HCT116 (cell line): Measurements from ENCODE around the gene CBLC. TPM values are rescaled to one million over a fixed set of nuclear protein-coding genes. Genes with fewer than 3 reads are reported as not detected.

Source experiments
- ATAC-seq: fragments of 200-7000 bp; cut with Tn5 transposase; 2 replicates; pipeline ENCODE4 v1.9.1; 2020; ENCODE audit warnings: mild to moderate bottlenecking, moderate library complexity
- BruUV-seq: library from RNA; stranded (reverse); fragments of 400-500 nt; replicated peaks from 2 replicates; lab custom pipeline; 2021; lab: Mats Ljungman, UMichigan
- CTCF ChIA-PET: fragments of 300-600 bp; sonication (Branson Sonifier 250); formaldehyde crosslinking; loops from one replicate; lab custom pipeline; 2021; ENCODE audit warnings: antibody characterized with exemption; lab: Charles Lee
- POLR2A ChIA-PET: fragments of 300-600, 350-600 bp; sonication (Branson Sonifier 250); formaldehyde crosslinking; loops from one replicate; lab custom pipeline; 2021; ENCODE audit warnings: antibody characterized with exemption; lab: Charles Lee
- RAD21 ChIA-PET, 2 experiments: fragments of 300-600 bp; sonication (Branson Sonifier 250); formaldehyde crosslinking; loops; one replicate each; lab custom pipeline; 2023; ENCODE audit warnings: low total read pairs in 2 of 2; ENCODE audit not compliant: uncharacterized antibody in 2 of 2, unreplicated experiment in 2 of 2, low non-redundant PET in 1 of 2; lab: Charles Lee
- DNase-seq: peaks from one replicate; pipeline ENCODE4 v3.0.0-alpha.2; 2010; ENCODE audit warnings: low read depth, low spot score
- H2AFZ ChIP-seq: fragments of 200-600 bp; shearing (Covaris generic), sonication (generic); 2 replicates; pipeline ENCODE4 v1.6.1; 2017; ENCODE audit warnings: low read depth, mixed run types, mixed read lengths, antibody characterized with exemption, low read length; ENCODE audit not compliant: poor library complexity, severe bottlenecking
- H3K27ac ChIP-seq: 2 replicates; pipeline ENCODE4 v1.5.1; 2012; ENCODE audit warnings: low read depth, low read length
- H3K27me3 ChIP-seq: fragments of 200-600 bp; sonication (generic); 2 replicates; pipeline ENCODE4 v1.6.1; 2016; ENCODE audit warnings: mixed run types, low read length, mixed read lengths; ENCODE audit not compliant: insufficient read depth
- H3K36me3 ChIP-seq, 2 experiments: fragments of 200-500 bp in 1 of 2; fragments of 200-600 bp in 1 of 2; sonication (Bioruptor generic) in 1 of 2; sonication (generic) in 1 of 2; 2 replicates each; pipeline versions ENCODE4 v1.5.1 to v1.6.1; 2014 to 2016; ENCODE audit warnings: low read length in 2 of 2, inconsistent platforms in 1 of 2, mixed read lengths in 1 of 2, mixed run types in 1 of 2; ENCODE audit not compliant: insufficient read depth in 2 of 2, control insufficient read depth in 1 of 2
- H3K4me1 ChIP-seq, 2 experiments: fragments of 200-600 bp in 1 of 2; sonication (generic) in 1 of 2; 2 replicates each; pipeline versions ENCODE4 v1.5.1 to v1.6.1; 2012 to 2017; ENCODE audit warnings: low read length in 2 of 2, inconsistent platforms in 1 of 2, mild to moderate bottlenecking in 1 of 2, mixed read lengths in 1 of 2, mixed run types in 1 of 2, moderate library complexity in 1 of 2; ENCODE audit not compliant: insufficient read depth in 2 of 2, control insufficient read depth in 1 of 2
- H3K4me2 ChIP-seq: fragments of 200-600 bp; sonication (generic); 2 replicates; pipeline ENCODE4 v1.6.1; 2017; ENCODE audit warnings: mixed run types, low read length, mixed read lengths
- H3K4me3 ChIP-seq, 2 experiments: fragments of 200-600 bp in 1 of 2; sonication (generic) in 1 of 2; replicated peaks in 1 of 2; 2 replicates each; pipeline ENCODE4 v1.5.1; 2011 to 2016; ENCODE audit warnings: low read length in 2 of 2, control low read depth in 1 of 2, low read depth in 1 of 2, mild to moderate bottlenecking in 1 of 2, mixed read lengths in 1 of 2, mixed run types in 1 of 2
- H3K79me2 ChIP-seq: fragments of 200-600 bp; sonication (generic); 2 replicates; pipeline ENCODE4 v1.6.1; 2017; ENCODE audit warnings: mild to moderate bottlenecking, mixed run types, low read length, moderate library complexity, mixed read lengths; ENCODE audit not compliant: insufficient read depth
- H3K9ac ChIP-seq: fragments of 200-600 bp; sonication (generic); 2 replicates; pipeline ENCODE4 v1.6.1; 2016; ENCODE audit warnings: low read length, mixed read lengths
- H3K9me2 ChIP-seq: fragments of 200-600 bp; sonication (generic), shearing (Covaris generic); 2 replicates; pipeline ENCODE4 v1.6.1; 2017; ENCODE audit warnings: mixed run types, mild to moderate bottlenecking, moderate library complexity; ENCODE audit not compliant: insufficient read depth
- H3K9me3 ChIP-seq, 2 experiments: fragments of 200-500 bp in 1 of 2; fragments of 200-600 bp in 1 of 2; sonication (Bioruptor generic) in 1 of 2; sonication (generic) in 1 of 2; 2 replicates each; pipeline ENCODE4 v1.6.1; 2014 to 2017; ENCODE audit warnings: low read length in 2 of 2, mixed read lengths in 2 of 2, inconsistent platforms in 1 of 2, low read depth in 1 of 2, mild to moderate bottlenecking in 1 of 2, mixed run types in 1 of 2, moderate library complexity in 1 of 2; ENCODE audit not compliant: control insufficient read depth in 1 of 2, insufficient read depth in 1 of 2
- H4K20me1 ChIP-seq: fragments of 200-600 bp; sonication (generic), shearing (Covaris generic); 2 replicates; pipeline ENCODE4 v1.6.1; 2017; ENCODE audit warnings: mixed run types, mild to moderate bottlenecking, moderate library complexity; ENCODE audit not compliant: insufficient read depth
- EGR1 ChIP-seq: IDR thresholded peaks from 2 replicates; pipeline ENCODE4 v1.6.1; 2012; ENCODE audit warnings: low read depth
- ELF1 ChIP-seq: IDR thresholded peaks from 2 replicates; pipeline ENCODE4 v1.6.1; 2012; ENCODE audit warnings: low read depth, borderline replicate concordance
- EZH2 ChIP-seq: fragments of 200-600 bp; sonication (generic); IDR thresholded peaks from 2 replicates; pipeline ENCODE4 v1.6.1; 2017; ENCODE audit warnings: antibody characterized with exemption, mixed run types
- EZH2phosphoT487 ChIP-seq: fragments of 200-600 bp; IDR thresholded peaks from 2 replicates; pipeline ENCODE4 v1.6.1; 2018; ENCODE audit warnings: antibody characterized with exemption, borderline replicate concordance
- FOSL1 ChIP-seq: IDR thresholded peaks from 2 replicates; pipeline ENCODE4 v1.6.1; 2012; ENCODE audit warnings: low read depth
- JUND ChIP-seq: IDR thresholded peaks from 2 replicates; pipeline ENCODE4 v1.6.1; 2012
- POLR2A ChIP-seq: IDR thresholded peaks from 2 replicates; pipeline ENCODE4 v1.7.0; 2011; ENCODE audit warnings: borderline replicate concordance; ENCODE audit not compliant: insufficient read depth, insufficient read length; ENCODE audit errors: extremely low read depth
- POLR2AphosphoS5 ChIP-seq: IDR thresholded peaks from 2 replicates; pipeline ENCODE4 v1.6.1; 2011; ENCODE audit warnings: mild to moderate bottlenecking, low read depth, low read length, moderate library complexity
- RAD21 ChIP-seq: IDR thresholded peaks from 2 replicates; pipeline ENCODE4 v1.6.1; 2012; ENCODE audit warnings: low read depth, mild to moderate bottlenecking
- REST ChIP-seq: IDR thresholded peaks from 2 replicates; pipeline ENCODE4 v1.6.1; 2012; ENCODE audit warnings: low read depth
- SIN3A ChIP-seq: IDR thresholded peaks from 2 replicates; pipeline ENCODE4 v1.6.1; 2012; ENCODE audit warnings: low read depth
- SRF ChIP-seq: IDR thresholded peaks from 2 replicates; pipeline ENCODE4 v1.6.1; 2012; ENCODE audit warnings: low read depth
- TCF7L2 ChIP-seq: IDR thresholded peaks from 2 replicates; pipeline ENCODE4 v1.7.0; 2011; ENCODE audit warnings: borderline replicate concordance, inconsistent platforms; ENCODE audit not compliant: insufficient read depth, insufficient read length; ENCODE audit errors: extremely low read depth
- YY1 ChIP-seq: IDR thresholded peaks from 2 replicates; pipeline ENCODE4 v1.6.1; 2011; ENCODE audit warnings: low read length, low read depth, moderate library complexity, mild to moderate bottlenecking; ENCODE audit not compliant: insufficient replicate concordance; ENCODE audit errors: extremely low read depth
- ZBTB33 ChIP-seq: IDR thresholded peaks from 2 replicates; pipeline ENCODE4 v1.6.1; 2011; ENCODE audit warnings: mild to moderate bottlenecking, low read length, moderate library complexity; ENCODE audit not compliant: insufficient replicate concordance; ENCODE audit errors: extremely low read depth
- ZFX ChIP-seq: fragments of 450-650 bp; IDR thresholded peaks from 2 replicates; pipeline ENCODE4 v1.6.1; 2017
- ZNF274 ChIP-seq: fragments of 200-500 bp; sonication (Bioruptor generic); IDR thresholded peaks from 2 replicates; pipeline ENCODE4 v1.6.1; 2014; ENCODE audit warnings: mild to moderate bottlenecking, low read depth, low read length, inconsistent platforms
- intact Hi-C: fragments of 100-400 bp; cut with micrococcal nuclease; formaldehyde crosslinking; loops from 2 replicates; pipeline ENCODE4 v1.10.0; 2022
- total RNA-seq: library from RNA; stranded (reverse); gene quantifications from one replicate; pipeline ENCODE4 v1.2.1, GENCODE V29; 2021; ENCODE audit not compliant: unreplicated experiment
- TF ChIP-seq, protein P1 (sequence below): IDR thresholded peaks from 2 replicates; pipeline ENCODE4 v1.6.1; 2012
- TF ChIP-seq, protein P2 (sequence below), 3 experiments: fragments of 200-600 bp in 1 of 3; sonication (generic) in 1 of 3; IDR thresholded peaks in 2 of 3; conservative IDR thresholded peaks in 1 of 3; 2 replicates each; pipeline ENCODE4 v1.5.1; 2012 to 2017; ENCODE audit warnings: low read depth in 2 of 3, low read length in 2 of 3, antibody characterized with exemption in 1 of 3, borderline replicate concordance in 1 of 3, control low read depth in 1 of 3, mild to moderate bottlenecking in 1 of 3, mixed read lengths in 1 of 3, mixed run types in 1 of 3, moderate library complexity in 1 of 3; ENCODE audit not compliant: insufficient read depth in 1 of 3
- TF ChIP-seq, protein P3 (sequence below): IDR thresholded peaks from 2 replicates; pipeline ENCODE4 v1.6.1; 2012

The CBLC gene
- total RNA-seq, 1 experiment from 2014 or later: 54.3 TPM

GRCh38 chr19:44839276-44839675 lies 61.6 kb downstream of the CBLC start:
- H3K9ac ChIP-seq: no peak overlapping the region
- no peaks in the 10 kb centered on the region for H3K79me2 ChIP-seq
- ATAC-seq (no peak), DNase-seq (no peak)
- no peak overlapping the region for H3K4me3 ChIP-seq
- H3K4me2 ChIP-seq: no peak overlapping the region
- H3K4me1 ChIP-seq: peaks cover 8 to 24% of the 10 kb centered on the region in 2 experiments; a peak in 3 of 4 replicates
- ChIA-PET RAD21 (no interaction called here), POLR2A (no interaction called here), CTCF (no interaction called here)
- no peak overlapping the region for H2AFZ ChIP-seq
- no peaks in the 10 kb centered on the region for H3K36me3 ChIP-seq
- H3K9me2 ChIP-seq: no peaks in the 10 kb centered on the region
- no peaks in the 10 kb centered on the region for H3K9me3 ChIP-seq
- no peak overlapping the region for H3K27ac ChIP-seq
- no peaks in the 10 kb centered on the region for H4K20me1 ChIP-seq
- H3K27me3 ChIP-seq: no peaks in the 10 kb centered on the region
- TF ChIP-seq ELF1 (no peak), POLR2AphosphoS5 (no peak), REST (no peak), FOSL1 (no peak), ZBTB33 (no peak), EZH2phosphoT487 (no peak), ZNF274 (no peak), EGR1 (no peak), YY1 (no peak), SIN3A (no peak), JUND (no peak), EZH2 (no peak), RAD21 (no peak), TCF7L2 (no peak), SRF (no peak), ZFX (no peak), POLR2A (no peak)
- TF ChIP-seq, protein P1, sequence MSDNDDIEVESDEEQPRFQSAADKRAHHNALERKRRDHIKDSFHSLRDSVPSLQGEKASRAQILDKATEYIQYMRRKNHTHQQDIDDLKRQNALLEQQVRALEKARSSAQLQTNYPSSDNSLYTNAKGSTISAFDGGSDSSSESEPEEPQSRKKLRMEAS: no peak
- TF ChIP-seq, protein P2, sequence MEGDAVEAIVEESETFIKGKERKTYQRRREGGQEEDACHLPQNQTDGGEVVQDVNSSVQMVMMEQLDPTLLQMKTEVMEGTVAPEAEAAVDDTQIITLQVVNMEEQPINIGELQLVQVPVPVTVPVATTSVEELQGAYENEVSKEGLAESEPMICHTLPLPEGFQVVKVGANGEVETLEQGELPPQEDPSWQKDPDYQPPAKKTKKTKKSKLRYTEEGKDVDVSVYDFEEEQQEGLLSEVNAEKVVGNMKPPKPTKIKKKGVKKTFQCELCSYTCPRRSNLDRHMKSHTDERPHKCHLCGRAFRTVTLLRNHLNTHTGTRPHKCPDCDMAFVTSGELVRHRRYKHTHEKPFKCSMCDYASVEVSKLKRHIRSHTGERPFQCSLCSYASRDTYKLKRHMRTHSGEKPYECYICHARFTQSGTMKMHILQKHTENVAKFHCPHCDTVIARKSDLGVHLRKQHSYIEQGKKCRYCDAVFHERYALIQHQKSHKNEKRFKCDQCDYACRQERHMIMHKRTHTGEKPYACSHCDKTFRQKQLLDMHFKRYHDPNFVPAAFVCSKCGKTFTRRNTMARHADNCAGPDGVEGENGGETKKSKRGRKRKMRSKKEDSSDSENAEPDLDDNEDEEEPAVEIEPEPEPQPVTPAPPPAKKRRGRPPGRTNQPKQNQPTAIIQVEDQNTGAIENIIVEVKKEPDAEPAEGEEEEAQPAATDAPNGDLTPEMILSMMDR (IDR thresholded peaks at IDR 0.05 in 2 of 3, conservative IDR thresholded peaks at IDR 0.05 in 1 of 3; ENCODE audit: borderline replicate concordance in 1 of 3, insufficient read depth in 1 of 3, low read depth in 2 of 3, low read length in 2 of 3): no peak
- TF ChIP-seq, protein P3, sequence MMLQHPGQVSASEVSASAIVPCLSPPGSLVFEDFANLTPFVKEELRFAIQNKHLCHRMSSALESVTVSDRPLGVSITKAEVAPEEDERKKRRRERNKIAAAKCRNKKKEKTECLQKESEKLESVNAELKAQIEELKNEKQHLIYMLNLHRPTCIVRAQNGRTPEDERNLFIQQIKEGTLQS: no peak
- no TSS peak for BruUV-seq
- intact Hi-C loops: no loop called here
